ENCODE data around the gene AP4B1.
A peak's percentile ranks its signal among the peaks of the same experiment; 100 is the strongest.

The AP4B1 gene

GRCh38 chr1:113929750-113930498 lies 25.3 kb upstream of the AP4B1 start:
- DNase-seq: peak; percentile 34 to 56 (median 44)

DNA sequence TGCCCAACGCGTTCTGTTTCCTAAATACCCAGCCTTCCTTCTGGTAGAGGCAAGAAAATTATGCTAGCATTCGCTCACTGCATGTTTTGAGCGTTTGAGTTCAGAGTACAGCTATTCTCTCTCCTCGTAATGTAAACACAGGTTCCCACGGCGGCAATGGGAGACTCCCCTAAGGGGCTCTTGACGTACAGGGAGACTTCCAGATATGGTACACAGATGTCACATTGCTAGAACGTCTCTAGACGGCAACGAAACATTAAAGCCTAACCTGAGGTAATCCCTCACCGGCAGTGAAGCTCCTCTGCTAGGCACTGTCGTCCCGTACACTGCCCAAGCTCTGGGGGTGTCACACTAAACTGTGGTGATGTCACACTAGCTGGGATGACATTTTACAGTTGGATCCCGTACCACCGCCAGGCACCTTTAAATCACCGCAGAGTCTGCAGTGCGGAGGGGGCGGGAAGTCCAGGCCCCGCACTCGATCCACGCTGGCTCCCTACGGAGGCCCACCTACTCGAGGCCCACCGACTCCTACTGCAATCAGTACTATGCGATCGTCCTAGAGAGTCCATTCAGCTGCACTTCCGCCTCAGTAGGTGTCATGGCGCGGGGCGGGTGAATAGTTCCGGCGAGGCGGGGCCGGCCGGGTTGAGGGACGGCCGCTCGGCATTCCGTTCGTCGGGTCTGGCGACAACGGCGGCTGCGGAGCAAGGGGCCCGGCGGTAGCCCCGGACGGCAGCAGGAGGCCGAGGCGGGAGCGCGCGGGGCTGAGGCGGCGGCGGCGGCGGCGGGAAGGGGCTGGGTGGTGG lies 24.5 kb upstream of the AP4B1 start, which contains the start of gene HIPK1:
HIPK1 (plus strand) TSS at position 384 of the 809 bp plus-strand sequence.
- DNase-seq: peak; percentile 73 to 91 (median 85)

GRCh38 chr1:113928187-113928930 lies 23.8 kb upstream of the AP4B1 start:
- no peak for DNase-seq

- no peak for DNase-seq
These were observed 19.9 kb upstream of the AP4B1 start for GRCh38 chr1:113924473-113924872.

GRCh38 chr1:113922957-113923356 lies 18.4 kb upstream of the AP4B1 start:
- no peak for DNase-seq

- no peak for DNase-seq
These were observed 13.6 kb upstream of the AP4B1 start for GRCh38 chr1:113918243-113918642.

DNA sequence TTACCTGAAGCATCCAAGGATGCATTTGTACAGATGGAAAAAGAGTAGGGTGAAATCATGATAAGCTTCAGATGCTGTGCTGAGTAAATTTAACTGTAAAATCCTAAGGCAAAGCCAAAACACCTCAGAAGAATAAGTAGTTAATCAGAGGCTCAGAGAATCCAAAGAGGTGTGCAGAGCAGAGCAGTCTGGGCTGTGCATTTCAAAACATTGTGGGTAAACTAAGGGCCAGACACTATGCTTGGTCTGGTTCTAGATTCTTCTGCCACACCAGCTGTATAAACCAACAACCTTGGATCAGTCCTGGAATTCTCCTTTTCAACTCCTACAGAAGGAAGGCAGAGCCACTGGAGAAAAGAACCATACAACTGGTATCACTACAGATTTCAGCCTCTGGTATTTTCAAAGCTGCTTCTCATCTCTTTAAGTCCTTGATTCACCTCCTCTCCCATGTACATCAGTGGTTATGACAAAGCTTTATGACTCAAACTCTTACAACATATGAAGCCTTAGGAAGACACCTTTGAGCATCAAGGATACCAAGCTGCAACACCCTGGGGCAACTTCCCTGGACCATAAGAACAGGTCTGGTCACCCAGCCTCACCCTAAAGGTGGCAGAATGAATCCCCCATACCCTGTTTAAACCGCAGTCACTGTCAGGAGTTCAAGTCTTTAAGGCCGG lies 12.9 kb upstream of the AP4B1 start:
- no peak for DNase-seq

GRCh38 chr1:113916974-113917373 lies 12.4 kb upstream of the AP4B1 start:
- DNase-seq: no peak

- DNase-seq: no peak
These were observed 9.5 kb upstream of the AP4B1 start for GRCh38 chr1:113913887-113914664.

DNA sequence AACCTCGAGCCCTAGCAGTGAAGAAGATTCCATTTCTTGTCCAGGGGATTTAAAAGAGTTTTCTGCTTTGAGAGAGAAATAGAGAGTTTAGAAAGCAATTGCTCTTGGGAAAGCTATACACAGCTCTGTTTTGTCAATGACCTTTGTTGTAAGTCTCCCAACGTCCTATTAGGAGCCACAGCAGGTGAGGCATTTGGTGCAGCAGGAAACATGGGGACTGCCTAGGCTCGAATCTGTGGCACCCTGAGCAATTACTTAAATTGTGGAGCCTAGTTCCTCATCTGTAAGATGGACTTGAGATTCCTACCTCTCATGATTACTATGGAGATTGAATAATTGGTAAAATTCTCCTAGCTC lies 8.7 kb upstream of the AP4B1 start:
- DNase-seq: no peak

DNA sequence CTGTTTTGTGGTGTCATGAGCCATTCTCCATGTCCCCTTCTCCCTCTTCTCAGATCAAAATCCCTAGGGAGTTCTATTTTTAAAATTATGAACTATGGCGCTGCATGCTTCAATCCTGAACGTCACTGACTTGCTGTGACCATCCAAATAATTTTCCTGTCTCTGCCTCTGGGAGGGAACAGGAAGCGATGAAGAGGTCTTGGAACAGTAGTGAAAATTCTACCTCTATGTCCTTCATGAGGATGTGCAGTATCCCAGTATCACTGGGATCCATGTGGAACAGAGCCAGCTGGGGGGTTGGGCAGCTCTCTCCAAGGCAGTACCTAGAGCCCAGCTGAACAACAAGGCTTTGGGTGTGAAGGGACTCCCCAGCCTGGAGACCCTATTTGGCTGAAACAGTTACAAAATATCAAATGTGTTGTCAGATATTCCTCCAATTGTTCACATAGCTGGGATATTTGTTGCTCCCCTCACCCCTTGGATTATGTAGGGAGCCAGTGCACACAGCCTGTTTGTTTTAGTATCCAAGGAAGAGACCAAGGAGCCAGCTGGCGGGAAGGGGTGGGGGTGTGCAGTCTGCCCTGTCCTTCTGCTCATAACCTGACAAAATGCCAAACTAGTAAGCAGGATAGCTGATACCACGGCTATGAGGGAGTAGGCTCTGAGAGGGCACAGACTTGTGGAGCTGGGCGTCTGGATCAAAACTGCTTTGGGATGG lies 8.2 kb upstream of the AP4B1 start:
- DNase-seq: no peak

DNA sequence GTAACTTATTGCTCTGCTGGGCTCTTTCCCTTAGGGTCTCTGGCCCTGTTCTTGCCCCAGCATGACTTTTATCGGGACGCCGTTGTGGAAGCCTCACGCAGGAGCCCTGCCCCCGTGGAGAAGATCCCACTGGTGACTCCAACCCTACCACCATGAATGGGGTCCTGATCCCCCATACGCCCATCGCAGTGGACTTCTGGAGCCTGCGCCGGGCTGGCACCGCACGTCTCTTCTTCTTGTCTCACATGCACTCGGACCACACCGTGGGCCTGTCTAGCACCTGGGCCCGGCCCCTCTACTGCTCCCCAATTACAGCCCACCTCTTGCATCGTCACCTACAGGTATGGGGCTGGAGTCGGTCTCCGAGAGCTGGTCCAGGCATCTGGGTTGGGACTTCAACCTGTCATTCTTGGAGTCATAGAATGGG lies 849 bp upstream of the AP4B1 start:
- DNase-seq: peak in 2 of 4 experiments; percentile 18 to 26

DNA sequence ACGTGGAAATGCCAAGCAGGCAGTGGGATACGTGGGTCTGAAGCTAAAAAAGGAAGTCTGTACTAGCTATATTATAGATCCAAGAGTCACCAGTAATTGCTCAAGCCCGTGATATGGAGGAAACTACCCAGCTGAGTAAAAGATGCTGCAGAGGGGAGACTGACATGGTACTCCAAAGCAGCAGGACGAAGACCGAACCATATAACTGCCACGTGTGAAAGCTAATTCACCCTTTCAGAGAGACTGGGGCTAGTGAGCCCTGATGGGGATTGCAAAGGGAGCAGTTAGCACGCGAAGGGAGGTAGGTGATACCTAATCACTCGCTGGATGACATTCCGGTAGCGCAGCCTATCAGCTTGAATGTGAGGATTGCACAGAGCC lies 316 bp downstream of the AP4B1 start:
- DNase-seq: peak in 1 of 4 experiments; percentile 32

DNA sequence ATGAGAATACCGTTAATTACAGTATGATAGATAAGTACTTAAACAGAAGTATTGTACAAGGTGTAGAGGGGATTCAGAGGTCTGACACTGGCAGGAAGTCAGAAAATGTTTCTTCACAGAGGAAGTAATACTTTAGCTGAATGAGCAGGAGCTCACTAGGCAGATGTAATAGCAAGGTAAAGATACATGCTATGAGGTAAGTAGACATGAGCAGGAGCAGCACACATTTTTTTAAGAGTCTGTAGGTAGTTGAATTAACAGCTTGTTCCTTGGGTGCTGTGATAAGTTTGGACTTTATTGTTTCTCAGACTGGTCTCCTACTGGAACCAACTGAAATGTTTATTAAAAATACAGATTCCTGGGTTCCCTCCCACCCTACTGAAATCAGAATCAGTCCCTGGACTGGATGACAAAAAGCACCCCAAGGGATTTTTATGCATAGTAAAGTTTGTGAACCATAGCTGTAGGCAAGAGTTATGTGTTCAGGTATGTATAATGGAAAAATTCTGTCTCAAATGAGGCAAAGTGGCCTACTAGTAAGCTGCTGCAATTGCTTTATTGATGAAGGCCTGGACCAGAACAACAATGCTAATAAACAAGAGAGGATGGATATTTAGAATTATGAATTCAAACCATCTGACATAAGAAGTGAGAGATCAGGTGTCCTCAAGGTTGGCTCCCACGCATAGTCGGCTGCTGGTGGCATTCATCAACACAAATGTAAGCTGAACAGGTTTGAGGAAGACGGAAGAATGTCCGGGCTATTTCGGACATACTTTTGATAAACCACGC lies 902 bp downstream of the AP4B1 start:
- DNase-seq: no peak

DNA sequence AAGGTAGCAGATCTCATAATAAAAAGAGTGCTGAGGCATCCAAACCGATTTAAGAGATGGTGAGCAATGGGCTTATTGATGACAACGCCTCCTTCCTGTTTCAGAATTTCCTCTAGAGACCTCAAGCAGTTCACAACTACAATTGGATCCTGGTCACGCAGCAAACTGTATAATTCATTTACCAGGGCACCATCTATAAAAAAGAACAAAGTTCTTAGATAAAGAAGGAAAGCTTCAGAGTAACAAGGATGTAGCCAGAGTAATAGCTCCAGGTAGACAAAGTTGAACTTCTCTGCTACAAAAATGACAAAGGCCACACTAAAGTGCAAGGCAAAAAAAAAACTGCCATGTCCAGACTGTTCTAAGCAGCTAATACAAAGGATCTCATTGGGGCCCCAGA lies 3.4 kb downstream of the AP4B1 start:
- no peak for DNase-seq

DNA sequence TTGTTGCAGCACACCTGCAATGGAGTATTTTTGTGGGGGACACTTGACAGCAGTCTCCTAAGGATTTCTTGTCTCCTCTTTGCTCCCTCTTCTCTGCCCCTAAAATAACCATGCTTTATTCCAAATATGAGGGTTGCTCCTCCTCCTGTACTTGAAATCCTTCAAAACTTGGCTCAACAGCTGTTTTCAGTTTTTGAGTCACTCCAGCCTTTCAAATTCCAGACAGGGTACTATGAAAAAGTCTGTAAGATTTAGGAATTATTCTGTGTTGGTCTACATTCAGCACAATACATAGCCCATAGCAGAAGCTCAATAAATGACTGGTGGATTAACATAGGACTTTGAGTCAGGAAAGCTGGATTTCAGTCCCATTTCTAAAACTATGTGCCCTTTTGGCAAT lies 5.5 kb downstream of the AP4B1 start:
- no peak for DNase-seq

GRCh38 chr1:113898241-113898814 lies 6.3 kb downstream of the AP4B1 start:
- no peak for DNase-seq

DNA sequence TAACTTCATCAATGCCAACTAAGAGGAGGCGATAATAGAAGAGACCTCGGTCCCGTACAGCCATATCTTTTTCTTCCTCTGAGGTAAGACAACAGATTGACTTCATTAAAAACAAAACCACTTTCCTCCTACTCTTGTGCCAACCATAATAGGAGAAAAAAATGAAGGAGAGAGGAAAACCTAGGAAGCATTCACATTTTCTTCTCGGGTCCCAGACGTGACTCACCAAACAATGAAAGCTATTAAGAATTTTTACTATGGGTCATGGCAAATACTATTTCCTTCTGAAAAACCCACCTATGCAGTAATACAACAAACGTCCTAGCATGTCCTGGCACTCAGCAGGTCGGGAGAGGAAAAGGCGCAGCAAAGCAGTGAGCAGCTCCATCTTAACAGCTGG lies 8.6 kb downstream of the AP4B1 start:
- DNase-seq: no peak

- no peak for DNase-seq
These were observed 9.5 kb downstream of the AP4B1 start for GRCh38 chr1:113895098-113895497.

DNA sequence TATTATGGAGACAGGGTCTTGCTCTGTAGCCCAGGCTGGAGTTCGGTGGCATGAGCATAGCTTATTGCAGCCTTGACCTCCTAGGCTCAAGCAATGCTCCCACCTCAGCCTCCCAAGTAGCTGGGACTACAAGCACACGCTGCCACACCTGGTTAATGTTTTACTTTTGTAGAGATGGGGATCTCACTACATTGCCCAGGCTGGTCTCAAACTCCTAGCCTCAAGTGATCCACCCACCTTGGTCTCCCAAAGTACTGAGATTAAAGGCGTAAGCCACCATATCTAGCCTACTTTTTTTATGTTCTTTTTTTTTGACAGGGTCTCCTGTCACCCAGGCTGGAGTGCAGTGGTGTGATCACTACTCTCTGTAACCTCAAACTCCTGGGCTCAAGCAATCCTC lies 11.3 kb downstream of the AP4B1 start:
- DNase-seq: no peak

All from activated naive CD4-positive, alpha-beta T cell (primary cell).